Measurements from ENCODE around the gene TH. TPM values are rescaled to one million over a fixed set of nuclear protein-coding genes. Genes with fewer than 3 reads are reported as not detected.

Gene TH
- polyA plus RNA-seq, 1 donor from 2014 or later = 3.6 TPM

GRCh38 chr11:2165571-2165970 lies 6.0 kb downstream of the TH start:
- no peak overlapping the region for H2AFZ ChIP-seq (ENCODE audit: low read depth, low read length)
- H3K9me2 ChIP-seq (ENCODE audit: insufficient read depth, low read length) = no peaks in the 10 kb centered on the region
- no peaks in the 10 kb centered on the region for H3F3A ChIP-seq (ENCODE audit: insufficient read depth, low read length, poor library complexity, severe bottlenecking)
- H3K4me3 ChIP-seq (ENCODE audit: low read length) = no peak overlapping the region
- no peaks in the 10 kb centered on the region for H3K27me3 ChIP-seq (ENCODE audit: insufficient read depth, low read depth, low read length)
- H3K79me2 ChIP-seq (replicated peaks; ENCODE audit: insufficient read depth, low read length) = no peaks in the 10 kb centered on the region
- no peak overlapping the region for H3K9ac ChIP-seq (ENCODE audit: low read length)
- H3K4me2 ChIP-seq (ENCODE audit: low read length) = no peak overlapping the region
- H3K9me3 ChIP-seq (ENCODE audit: low read length) = no peaks in the 10 kb centered on the region
- H4K20me1 ChIP-seq (ENCODE audit: insufficient read depth) = no peaks in the 10 kb centered on the region
- no peaks in the 10 kb centered on the region for H3K36me3 ChIP-seq (ENCODE audit: insufficient read depth, low read length)
- no peak overlapping the region for H3K27ac ChIP-seq (ENCODE audit: low read length)
- TF ChIP-seq REST (IDR thresholded peaks at IDR 0.05; ENCODE audit: borderline replicate concordance) (no peak), POLR2AphosphoS5 (IDR thresholded peaks at IDR 0.05) (no peak), EP300 (conservative IDR thresholded peaks at IDR 0.05; ENCODE audit: poor library complexity, severe bottlenecking) (no peak), RAD21 (conservative IDR thresholded peaks at IDR 0.05) (no peak), MXI1 (conservative IDR thresholded peaks at IDR 0.05; ENCODE audit: poor library complexity, severe bottlenecking) (no peak), CTCF (IDR thresholded peaks at IDR 0.05; ENCODE audit: poor library complexity, severe bottlenecking) (no peak), SMC3 (conservative IDR thresholded peaks at IDR 0.05; ENCODE audit: poor library complexity) (no peak), EZH2 (IDR thresholded peaks at IDR 0.05; ENCODE audit: borderline replicate concordance, insufficient read depth, low read length, poor library complexity, severe bottlenecking) (no peak), TAF1 (IDR thresholded peaks at IDR 0.05; ENCODE audit: low read depth) (no peak)

GRCh38 chr11:2164861-2165555 lies 6.6 kb downstream of the TH start:
- no peak overlapping the region for H3K4me3 ChIP-seq (ENCODE audit: low read length)
- H3F3A ChIP-seq (ENCODE audit: insufficient read depth, low read length, poor library complexity, severe bottlenecking) = no peaks in the 10 kb centered on the region
- no peaks in the 10 kb centered on the region for H3K27me3 ChIP-seq (ENCODE audit: insufficient read depth, low read depth, low read length)
- H4K20me1 ChIP-seq (ENCODE audit: insufficient read depth) = no peaks in the 10 kb centered on the region
- H2AFZ ChIP-seq (ENCODE audit: low read depth, low read length) = no peak overlapping the region
- no peaks in the 10 kb centered on the region for H3K36me3 ChIP-seq (ENCODE audit: insufficient read depth, low read length)
- H3K4me2 ChIP-seq (ENCODE audit: low read length) = no peak overlapping the region
- no peaks in the 10 kb centered on the region for H3K9me3 ChIP-seq (ENCODE audit: low read length)
- no peak for TF ChIP-seq POLR2AphosphoS5 (IDR thresholded peaks at IDR 0.05)
- TF ChIP-seq RAD21 (conservative IDR thresholded peaks at IDR 0.05) = no peak
- TF ChIP-seq CTCF (IDR thresholded peaks at IDR 0.05; ENCODE audit: poor library complexity, severe bottlenecking) = no peak
- no peak for TF ChIP-seq EP300 (conservative IDR thresholded peaks at IDR 0.05; ENCODE audit: poor library complexity, severe bottlenecking)
- TF ChIP-seq MXI1 (conservative IDR thresholded peaks at IDR 0.05; ENCODE audit: poor library complexity, severe bottlenecking) = no peak
- H3K79me2 ChIP-seq (replicated peaks; ENCODE audit: insufficient read depth, low read length) = no peaks in the 10 kb centered on the region
- H3K9me2 ChIP-seq (ENCODE audit: insufficient read depth, low read length) = no peaks in the 10 kb centered on the region
- no peak overlapping the region for H3K27ac ChIP-seq (ENCODE audit: low read length)
- no peak overlapping the region for H3K9ac ChIP-seq (ENCODE audit: low read length)
